Mammary epithelial cell (primary cell): Measurements from ENCODE around the gene CASZ1.

Source experiments
- CTCF ChIP-seq, 2 donors: IDR thresholded peaks in 1 of 2; conservative IDR thresholded peaks in 1 of 2; 2 replicates each; pipeline ENCODE4 v1.5.1; 2011 to 2012; ENCODE audit warnings: inconsistent platforms in 2 of 2, low read length in 2 of 2, mild to moderate bottlenecking in 2 of 2, control low read depth in 1 of 2, low read depth in 1 of 2; ENCODE audit not compliant: insufficient read depth in 1 of 2; ENCODE audit errors: extremely low read depth in 1 of 2
- EZH2 ChIP-seq: IDR thresholded peaks from 2 replicates; pipeline ENCODE4 v1.6.1; 2012; ENCODE audit warnings: low read length, inconsistent platforms, borderline replicate concordance

GRCh38 chr1:10812387-10812915, 16.0 kb upstream of the CASZ1 start:
- TF ChIP-seq CTCF (conservative IDR thresholded peaks at IDR 0.05 in 1 of 2, IDR thresholded peaks at IDR 0.05 in 1 of 2; ENCODE audit: extremely low read depth in 1 of 2, insufficient read depth in 1 of 2, low read depth in 1 of 2, low read length in 2 of 2) = no peak
- TF ChIP-seq EZH2 = no peak
